Measurements from ENCODE around the gene EIF2A. TPM values are rescaled to one million over a fixed set of nuclear protein-coding genes. Genes with fewer than 3 reads are reported as not detected.

Gene EIF2A
- total RNA-seq, 1 experiment from 2014 or later: 74.1 TPM

- Histone ChIP-seq H2BK5ac (ENCODE audit: insufficient read length, low read length) (no peak overlapping the region), H4K20me1 (ENCODE audit: control insufficient read depth, insufficient read depth, insufficient read length) (no peaks in the 10 kb centered on the region), H3K9ac (ENCODE audit: extremely low read depth, insufficient read length, low read length) (no peak overlapping the region), H2BK120ac (ENCODE audit: low read depth, low read length, poor library complexity, severe bottlenecking) (no peak overlapping the region), H2AK5ac (ENCODE audit: insufficient read length, low read length) (no peak overlapping the region), H3K9me3 (ENCODE audit: control insufficient read depth, low read depth, low read length) (no peaks in the 10 kb centered on the region), H2AFZ (ENCODE audit: low read length) (no peak overlapping the region), H4K5ac (ENCODE audit: insufficient read length, low read depth, low read length) (no peak overlapping the region), H4K91ac (ENCODE audit: insufficient read length, low read depth, low read length) (no peak overlapping the region), H3T11ph (ENCODE audit: low read length) (no peak overlapping the region), H3K23me2 (ENCODE audit: insufficient read length, low read depth, low read length, poor library complexity, severe bottlenecking) (no peaks in the 10 kb centered on the region), H3K4me1 (ENCODE audit: insufficient read depth, low read length) (no peaks in the 10 kb centered on the region), H3K79me2 (ENCODE audit: insufficient read depth, low read length) (no peaks in the 10 kb centered on the region), H3K23ac (ENCODE audit: insufficient read length, low read depth, low read length) (no peak overlapping the region), H3K56ac (ENCODE audit: insufficient read length, low read depth, low read length) (no peak overlapping the region), H3K18ac (ENCODE audit: insufficient read length, low read depth, low read length) (no peak overlapping the region), H2BK15ac (ENCODE audit: low read depth, low read length) (no peak overlapping the region), H3K4me2 (ENCODE audit: insufficient read depth, insufficient read length, low read length) (no peak overlapping the region), H3K14ac (ENCODE audit: insufficient read depth, low read length) (no peak overlapping the region), H3K27ac (ENCODE audit: insufficient read length, low read depth, low read length) (no peak overlapping the region), H2BK12ac (ENCODE audit: insufficient read length, low read depth, low read length) (no peak overlapping the region), H3K4ac (ENCODE audit: low read depth, low read length) (no peak overlapping the region), H2BK20ac (ENCODE audit: low read depth, low read length, poor library complexity, severe bottlenecking) (no peak overlapping the region), H3K79me1 (ENCODE audit: insufficient read depth, low read depth, low read length, poor library complexity, severe bottlenecking) (no peaks in the 10 kb centered on the region), H3K27me3 (ENCODE audit: insufficient read depth, low read length) (no peaks in the 10 kb centered on the region), H4K8ac (replicated peaks; ENCODE audit: insufficient read length, low read depth, low read length) (no peak overlapping the region)
- Mint-ChIP-seq H3K27me3 (ENCODE audit: low read depth) (no peaks in the 10 kb centered on the region), H3K4me1 (peaks cover 0 to 5% of the 10 kb centered on the region in 2 experiments; a peak in 2 of 4 replicates), H3K27ac (peak overlapping the region in 1 of 3 experiments; percentile 53; a peak in 1 of 7 replicates), H3K9me3 (peaks cover 18 to 31% of the 10 kb centered on the region in 2 experiments), H3K4me3 (no peak overlapping the region), H3K36me3 (ENCODE audit: insufficient read depth in 1 of 3, low read depth in 3 of 3) (peaks cover 11 to 23% (median 15%) of the 10 kb centered on the region in 3 experiments)
- no peak for TF ChIP-seq CTCF (conservative IDR thresholded peaks at IDR 0.05)
- DNase-seq: no peak
- WGBS (ENCODE audit: extremely low coverage, insufficient read length, low lambda C conversion rate): no CpG with 5 or more reads among the region's 24 CpGs
These were observed 26.2 kb upstream of the EIF2A start for GRCh38 chr3:150520408-150520807.

Measured in H9 (cell line).